HFFc6 (cell line): ENCODE data around the gene IKZF3. TPM values are rescaled to one million over a fixed set of nuclear protein-coding genes. Genes with fewer than 3 reads are reported as not detected.

Source experiments
- DNase-seq: peaks from one replicate; pipeline ENCODE4 v3.0.0-alpha.2; 2018
- H3K27ac Mint-ChIP-seq: 2 replicates; pipeline ENCODE4 v1.8.0; 2020; ENCODE audit warnings: mild to moderate bottlenecking, mixed read lengths
- H3K27me3 Mint-ChIP-seq: 2 replicates; pipeline ENCODE4 v1.8.0; 2021; ENCODE audit warnings: mild to moderate bottlenecking, moderate library complexity, mixed read lengths; ENCODE audit not compliant: insufficient read depth
- H3K36me3 Mint-ChIP-seq: 2 replicates; pipeline ENCODE4 v1.8.0; 2021; ENCODE audit warnings: low read depth, mixed read lengths
- H3K4me1 Mint-ChIP-seq: 2 replicates; pipeline ENCODE4 v1.8.0; 2020; ENCODE audit warnings: low read depth, mixed read lengths
- H3K4me3 Mint-ChIP-seq: 2 replicates; pipeline ENCODE4 v1.8.0; 2020; ENCODE audit warnings: mild to moderate bottlenecking, moderate library complexity, mixed read lengths
- H3K9me3 Mint-ChIP-seq: 2 replicates; pipeline ENCODE4 v1.8.0; 2020; ENCODE audit warnings: mild to moderate bottlenecking, mixed read lengths
- CTCF ChIP-seq: fragments of 200-600 bp; sonication (generic); IDR thresholded peaks from 2 replicates; pipeline ENCODE4 v1.5.0; 2021; ENCODE audit warnings: antibody characterized with exemption, mild to moderate bottlenecking
- total RNA-seq, 6 experiments: library from RNA; stranded (reverse); fragmentation: NEBNext Ultra II Directional; extraction: Animal tissue kit (Norgen Biotek cat#: 25700); gene quantifications; 2 replicates in 1 of 6; 3 replicates in 5 of 6; pipeline ENCODE4 v1.2.3, GENCODE V29; 2021

IKZF3 gene
- total RNA-seq, 6 experiments from 2014 or later, result not detected

- no peaks in the 10 kb centered on the region for H3K4me1 Mint-ChIP-seq
- no peaks in the 10 kb centered on the region for H3K36me3 Mint-ChIP-seq
- no peak overlapping the region for H3K4me3 Mint-ChIP-seq
- H3K27me3 Mint-ChIP-seq, result peaks cover 54% of the 10 kb centered on the region
- H3K9me3 Mint-ChIP-seq, result no peaks in the 10 kb centered on the region
- DNase-seq, result no peak
- no peak for TF ChIP-seq CTCF
- H3K27ac Mint-ChIP-seq, result no peak overlapping the region
These were observed 82.9 kb downstream of the IKZF3 start for GRCh38 chr17:39781031-39781860.

- Mint-ChIP-seq H3K4me1 (no peaks in the 10 kb centered on the region), H3K27ac (no peak overlapping the region), H3K9me3 (no peaks in the 10 kb centered on the region), H3K36me3 (no peaks in the 10 kb centered on the region), H3K4me3 (no peak overlapping the region), H3K27me3 (peaks cover 66% of the 10 kb centered on the region)
- no peak for TF ChIP-seq CTCF
- no peak for DNase-seq
These were observed 86.4 kb downstream of the IKZF3 start for GRCh38 chr17:39777534-39778365.

- H3K36me3 Mint-ChIP-seq, result no peaks in the 10 kb centered on the region
- peaks cover 62% of the 10 kb centered on the region for H3K27me3 Mint-ChIP-seq
- H3K27ac Mint-ChIP-seq, result no peak overlapping the region
- TF ChIP-seq CTCF, result no peak
- no peak overlapping the region for H3K4me3 Mint-ChIP-seq
- H3K4me1 Mint-ChIP-seq, result no peaks in the 10 kb centered on the region
- DNase-seq, result no peak
- no peaks in the 10 kb centered on the region for H3K9me3 Mint-ChIP-seq
These were observed 87.9 kb downstream of the IKZF3 start for GRCh38 chr17:39776252-39776651.

- no peak for TF ChIP-seq CTCF
- H3K27me3 Mint-ChIP-seq, result peaks cover 67% of the 10 kb centered on the region
- H3K4me3 Mint-ChIP-seq, result no peak overlapping the region
- no peaks in the 10 kb centered on the region for H3K9me3 Mint-ChIP-seq
- DNase-seq, result no peak
- H3K36me3 Mint-ChIP-seq, result no peaks in the 10 kb centered on the region
- H3K4me1 Mint-ChIP-seq, result peaks cover 5% of the 10 kb centered on the region
- no peak overlapping the region for H3K27ac Mint-ChIP-seq
These were observed 89.1 kb downstream of the IKZF3 start for GRCh38 chr17:39775031-39775430.

- Mint-ChIP-seq H3K27ac (no peak overlapping the region), H3K27me3 (peaks cover 62% of the 10 kb centered on the region), H3K4me1 (peaks cover 9% of the 10 kb centered on the region), H3K9me3 (no peaks in the 10 kb centered on the region), H3K4me3 (no peak overlapping the region), H3K36me3 (no peaks in the 10 kb centered on the region)
- no peak for DNase-seq
- TF ChIP-seq CTCF, result no peak
These were observed 90.1 kb downstream of the IKZF3 start for GRCh38 chr17:39774047-39774446.
